GM18858 (cell line): ENCODE data around the gene SLC12A4.
A peak's percentile ranks its signal among the peaks of the same experiment; 100 is the strongest.
"Not testable (repeated sequence)": the region's sequence is repeated elsewhere in the genome, so short reads cannot be mapped to it uniquely, and the experiment has no call there.

Experiments used
- ATAC-seq: cut with Tn5 transposase; IDR thresholded peaks from one replicate; pipeline ENCODE4 v1.9.1; 2021; ENCODE audit not compliant: unreplicated experiment

SLC12A4 gene

DNA sequence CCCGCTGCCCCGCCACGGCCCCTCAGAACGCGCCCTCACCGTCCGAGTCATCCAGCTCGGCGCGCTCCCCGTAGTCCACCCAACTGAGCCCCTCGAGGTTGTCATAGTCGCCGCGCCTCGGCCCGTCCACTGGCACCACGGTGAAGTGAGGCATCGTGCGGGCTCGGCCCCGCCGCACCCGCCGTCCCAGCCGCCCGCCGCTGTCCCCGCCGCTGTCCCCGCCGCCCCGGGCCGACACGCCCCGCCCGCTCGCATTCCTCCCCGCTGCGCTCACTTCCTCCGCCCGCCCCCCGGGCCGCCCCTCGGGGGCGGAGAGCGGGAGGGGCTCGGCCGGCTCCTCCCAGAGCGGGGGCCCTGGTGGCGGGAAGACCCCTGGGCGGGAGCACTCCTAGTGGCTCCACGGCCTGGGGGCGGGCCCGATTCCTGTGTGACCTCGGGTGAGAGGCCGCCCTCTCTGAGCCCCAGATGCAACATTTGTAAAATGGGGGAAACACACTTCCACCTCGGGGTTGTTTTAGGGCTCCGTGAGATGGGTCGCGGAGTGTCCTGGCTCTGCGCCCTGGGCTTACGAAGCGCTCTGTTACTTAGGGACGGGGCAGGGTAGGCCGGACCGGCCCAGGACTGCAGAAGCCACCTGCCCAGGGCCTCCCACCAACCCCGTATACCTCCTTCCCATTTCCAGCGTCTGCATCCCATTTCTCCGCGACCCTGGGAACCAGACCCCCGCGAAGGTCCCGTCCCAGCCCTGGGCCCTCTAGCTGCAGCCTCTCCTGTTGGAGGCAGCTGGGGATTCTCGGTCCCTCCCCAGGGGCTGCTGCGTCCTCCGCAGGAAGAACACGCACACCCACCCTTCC, at the start of gene SLC12A4:
Gene SLC12A4, minus strand, starts transcription at position 238 of the 854 bp plus-strand sequence. Its CDS starts 84 bp downstream, at position 154.
- ATAC-seq, result peak; percentile 67

GRCh38 chr16:68015681-68016080, 47.2 kb upstream of the SLC12A4 start, which contains the start of gene DPEP2NB:
DPEP2NB (minus strand) TSS chr16:68015911; CDS start chr16:68015770, 141 bp downstream.
- ATAC-seq, result no peak

GRCh38 chr16:68013440-68013839, 45.0 kb upstream of the SLC12A4 start:
- ATAC-seq, result no peak

DNA sequence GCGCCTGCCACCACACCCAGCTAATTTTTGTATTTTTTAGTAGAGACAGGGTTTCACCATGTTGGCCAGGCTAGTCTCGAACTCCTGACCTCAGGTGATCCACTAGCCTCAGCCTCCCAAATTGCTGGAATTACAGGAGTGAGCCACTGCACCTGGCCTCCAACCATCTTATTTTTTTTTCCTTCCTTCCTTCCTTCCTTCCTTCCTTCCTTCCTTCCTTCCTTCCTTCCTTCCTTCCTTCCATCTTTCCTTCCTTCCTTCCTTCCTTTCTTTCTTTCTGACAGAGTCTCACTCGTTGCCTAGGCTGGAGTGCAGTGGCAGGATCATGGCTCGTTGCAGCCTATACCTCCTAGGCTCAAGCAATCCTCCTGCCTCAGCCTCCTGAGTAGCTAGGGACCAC, 41.4 kb upstream of the SLC12A4 start:
- not testable (repeated sequence) for ATAC-seq

DNA sequence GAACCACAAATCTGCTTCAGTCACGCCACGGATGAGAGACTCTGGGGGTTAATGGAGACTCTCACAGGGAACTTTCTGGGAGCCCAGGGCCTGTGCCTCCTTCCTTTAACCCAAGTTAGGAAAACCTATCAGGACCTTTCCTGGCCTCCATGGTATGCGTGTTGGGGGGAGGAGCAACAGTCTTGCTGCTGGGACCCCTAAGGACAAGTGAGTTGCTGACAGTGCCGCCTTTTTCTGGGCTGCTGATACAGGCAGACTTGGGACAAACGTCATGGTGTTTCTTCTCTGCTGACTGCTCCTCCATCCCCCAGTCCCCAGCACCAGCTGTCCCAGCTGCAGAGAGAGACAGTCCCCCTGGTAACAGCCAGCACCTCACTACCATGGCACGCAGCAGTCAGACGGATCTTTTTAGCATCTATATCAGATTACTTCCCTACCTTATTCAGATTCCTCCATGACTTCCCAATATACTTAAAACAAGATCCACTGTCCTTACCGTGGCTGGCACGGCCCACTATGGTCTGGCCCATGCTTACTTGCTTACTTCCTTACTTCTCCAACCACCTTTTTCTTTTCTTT, 40.8 kb upstream of the SLC12A4 start:
- ATAC-seq, result no peak

DNA sequence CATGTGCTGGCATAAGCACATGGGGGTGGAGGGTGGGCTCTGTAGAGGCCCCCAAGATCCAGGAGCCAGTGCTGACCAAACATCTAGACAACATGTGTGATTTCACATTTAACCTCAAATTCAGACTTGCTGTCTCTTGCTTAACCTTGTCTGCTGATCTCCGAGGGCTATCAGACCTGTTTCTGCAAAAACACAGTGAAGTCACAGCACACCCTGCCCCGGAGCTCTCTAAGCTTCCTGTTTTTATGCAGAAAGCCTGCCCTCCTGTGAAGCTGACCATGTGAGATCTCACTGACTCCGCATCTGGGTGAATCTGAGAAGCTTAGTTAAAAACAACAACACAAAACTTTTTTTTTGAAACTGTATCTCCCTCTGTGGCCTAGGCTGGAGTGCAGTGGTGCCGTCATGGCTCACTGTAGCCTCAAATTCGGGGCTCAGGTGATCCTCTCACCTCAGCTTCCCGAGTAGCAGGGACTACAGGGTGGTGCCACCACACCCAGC, 37.4 kb upstream of the SLC12A4 start:
- no peak for ATAC-seq

- ATAC-seq, result no peak
Measured at GRCh38 chr16:68005211-68005610, 36.8 kb upstream of the SLC12A4 start.

GRCh38 chr16:68003031-68003430, 34.6 kb upstream of the SLC12A4 start:
- ATAC-seq, result no peak

DNA sequence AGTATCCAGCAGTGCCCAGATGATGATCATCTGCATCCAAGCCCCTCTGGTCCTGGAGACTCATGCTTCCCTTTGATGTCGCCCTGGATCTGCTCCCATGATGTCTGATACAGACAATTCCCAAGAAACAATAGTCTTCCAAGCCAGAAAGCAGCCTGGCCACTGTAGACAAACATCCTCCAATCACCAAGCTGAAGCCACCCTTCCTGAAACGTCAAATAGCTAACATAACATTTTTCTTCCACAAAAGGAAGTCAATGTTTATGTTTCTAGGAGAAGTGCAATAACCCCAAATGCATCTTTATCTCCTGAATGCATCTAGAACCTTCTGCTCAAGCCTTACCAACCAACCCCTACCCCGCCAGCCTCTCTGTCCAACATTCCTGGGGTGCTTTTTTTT, 32.0 kb upstream of the SLC12A4 start:
- no peak for ATAC-seq

DNA sequence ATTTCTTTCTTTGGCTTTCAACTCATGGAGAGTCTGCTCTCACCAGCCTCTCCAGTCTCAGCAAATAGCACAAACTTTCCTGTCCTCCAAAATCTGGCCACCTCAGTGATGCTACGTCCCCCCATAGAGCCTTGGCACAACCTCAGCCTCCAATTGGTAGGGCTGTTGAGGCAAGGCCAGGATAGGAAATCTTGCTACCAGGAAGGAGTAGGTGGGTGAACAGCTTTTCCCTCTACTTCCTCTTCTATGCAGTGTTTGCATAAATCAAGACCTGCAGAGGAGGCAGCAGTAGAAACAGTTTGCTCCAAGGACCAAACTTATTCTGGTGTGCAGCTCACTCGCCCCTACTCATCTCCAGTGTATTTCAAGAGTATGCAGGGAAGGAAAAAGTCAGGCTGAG, 31.5 kb upstream of the SLC12A4 start:
- no peak for ATAC-seq

GRCh38 chr16:67998779-67999688, 30.6 kb upstream of the SLC12A4 start, which contains the start of gene DPEP2:
DPEP2 (minus strand) TSS chr16:67999484; CDS start chr16:67993212, 6,272 bp downstream.
- not testable (repeated sequence) for ATAC-seq

- ATAC-seq, result not testable (repeated sequence)
Measured at GRCh38 chr16:67998231-67998778, 29.9 kb upstream of the SLC12A4 start.

DNA sequence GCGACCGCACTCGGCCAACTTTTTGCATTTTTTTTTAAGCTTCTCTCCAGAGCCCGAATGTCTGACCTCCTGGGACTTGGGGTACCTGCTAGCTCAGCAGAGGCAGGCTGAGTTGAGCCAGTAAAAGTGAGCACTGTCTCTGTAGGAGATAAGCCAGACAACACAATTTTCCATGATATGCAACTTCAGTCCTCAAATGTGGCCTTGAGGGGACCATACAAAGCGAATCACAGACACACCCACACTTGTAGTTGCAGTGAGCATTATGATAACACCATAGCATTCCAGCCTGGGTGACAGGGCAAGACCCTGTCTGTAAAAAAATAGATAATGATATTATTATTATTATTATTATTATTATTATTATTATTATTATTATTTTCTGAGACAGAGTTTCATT, 28.2 kb upstream of the SLC12A4 start:
- ATAC-seq, result no peak

GRCh38 chr16:67995423-67995822, 27.0 kb upstream of the SLC12A4 start:
- no peak for ATAC-seq

DNA sequence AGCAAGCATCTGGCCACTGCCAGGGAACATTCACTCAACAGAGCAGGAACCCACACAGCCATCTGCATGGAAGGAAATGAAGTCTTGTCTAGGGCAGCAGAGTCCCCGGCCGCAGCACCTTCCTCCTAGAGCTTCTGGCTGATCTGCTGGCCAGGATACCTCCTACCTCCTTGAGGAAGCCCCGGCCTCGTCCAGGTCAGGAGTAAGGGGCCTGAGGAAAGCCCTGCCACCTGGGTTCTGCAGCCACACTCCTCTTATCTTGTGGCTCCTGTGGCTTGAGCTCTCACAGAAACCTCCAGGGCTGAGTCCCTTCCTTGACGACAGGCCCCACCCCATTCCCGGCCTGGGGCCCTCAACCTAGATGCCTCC, 25.6 kb upstream of the SLC12A4 start:
- not testable (repeated sequence) for ATAC-seq

GRCh38 chr16:67993207-67994039, 25.0 kb upstream of the SLC12A4 start:
- peak; percentile 58 for ATAC-seq

- no peak for ATAC-seq
Measured at GRCh38 chr16:67992661-67993206, 24.3 kb upstream of the SLC12A4 start.

DNA sequence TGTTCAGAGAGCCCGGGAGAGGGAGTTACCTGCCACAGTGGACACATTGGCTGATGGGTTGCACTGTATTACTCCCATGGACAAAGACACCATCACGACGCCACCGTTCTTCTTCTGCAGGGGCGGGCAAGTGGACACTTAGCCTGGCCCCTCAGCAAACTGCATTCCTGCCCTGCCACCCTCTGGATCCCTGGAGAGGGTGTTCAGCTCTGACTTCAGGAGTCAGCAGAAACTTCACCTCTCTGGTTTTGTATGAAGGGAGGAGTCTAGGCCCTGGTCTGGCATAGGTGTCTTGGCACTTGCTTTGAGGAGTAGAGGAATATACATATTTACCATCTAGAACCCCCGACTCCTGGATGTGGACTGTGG, 21.6 kb upstream of the SLC12A4 start:
- ATAC-seq, result no peak

DNA sequence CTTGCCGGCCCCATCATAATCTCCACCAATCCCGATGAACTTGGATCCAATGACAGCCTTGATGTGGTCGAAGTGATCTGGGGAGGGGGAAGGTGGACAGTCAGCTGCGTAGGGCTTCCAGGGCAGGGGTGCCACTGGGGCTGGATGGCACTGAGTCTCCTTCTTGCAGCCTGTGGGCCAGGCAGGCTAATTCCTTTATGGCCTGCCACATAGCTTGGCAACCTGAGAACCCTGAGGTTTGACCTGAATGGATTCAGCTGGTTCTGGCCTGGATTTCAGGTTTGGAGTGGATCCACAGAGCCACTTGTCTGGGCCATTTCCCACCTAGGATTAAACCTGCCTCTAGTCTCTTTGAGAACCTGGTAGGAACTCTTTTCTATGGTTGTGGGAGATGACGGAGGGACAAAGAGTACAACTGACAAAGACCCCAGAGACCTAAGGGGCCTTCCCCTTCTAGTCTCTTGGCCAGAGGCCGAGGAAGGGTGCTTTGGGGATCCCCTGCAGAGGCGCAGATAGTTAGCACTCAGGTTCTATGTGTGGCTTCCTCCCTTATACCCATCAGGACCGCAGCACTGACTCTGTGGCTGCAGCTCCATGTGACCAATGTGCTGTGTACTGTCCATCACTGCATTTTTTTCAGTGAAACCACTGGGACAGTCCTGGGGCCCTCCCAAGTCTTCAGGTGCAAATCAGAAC, 21.0 kb upstream of the SLC12A4 start:
- ATAC-seq, result no peak
